GM10266 (cell line): Measurements from ENCODE around the gene OBSCN.

Experiments
- DNase-seq: peaks from one replicate; pipeline ENCODE4 v3.0.0; 2012; ENCODE audit errors: extremely low spot score
- TF ChIP-seq, protein P1 (sequence below): IDR thresholded peaks from 2 replicates; pipeline ENCODE4 v1.5.1; 2012; ENCODE audit warnings: mild to moderate bottlenecking, low read depth; ENCODE audit not compliant: control insufficient read depth, insufficient read depth; ENCODE audit errors: missing control alignments

The OBSCN gene

DNA sequence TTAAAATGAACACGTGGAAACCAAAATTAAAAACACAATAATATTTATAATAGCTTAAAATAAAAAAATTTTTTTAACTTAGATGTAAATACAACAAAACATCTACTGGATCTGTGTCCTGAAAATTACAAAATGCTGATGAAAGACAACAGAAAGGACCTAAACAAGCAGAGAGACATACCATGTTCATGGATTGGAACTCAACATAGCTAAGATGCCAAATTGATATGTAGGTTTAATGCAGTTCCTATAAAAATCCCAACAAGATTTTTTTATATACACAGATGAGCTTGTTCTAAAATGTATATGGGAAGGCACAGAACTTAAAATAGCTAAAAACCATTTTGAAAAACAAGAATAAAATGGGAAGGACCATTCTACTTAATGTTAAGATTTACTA, 117.4 kb downstream of the OBSCN start:
- no peak for DNase-seq
- TF ChIP-seq, protein P1, sequence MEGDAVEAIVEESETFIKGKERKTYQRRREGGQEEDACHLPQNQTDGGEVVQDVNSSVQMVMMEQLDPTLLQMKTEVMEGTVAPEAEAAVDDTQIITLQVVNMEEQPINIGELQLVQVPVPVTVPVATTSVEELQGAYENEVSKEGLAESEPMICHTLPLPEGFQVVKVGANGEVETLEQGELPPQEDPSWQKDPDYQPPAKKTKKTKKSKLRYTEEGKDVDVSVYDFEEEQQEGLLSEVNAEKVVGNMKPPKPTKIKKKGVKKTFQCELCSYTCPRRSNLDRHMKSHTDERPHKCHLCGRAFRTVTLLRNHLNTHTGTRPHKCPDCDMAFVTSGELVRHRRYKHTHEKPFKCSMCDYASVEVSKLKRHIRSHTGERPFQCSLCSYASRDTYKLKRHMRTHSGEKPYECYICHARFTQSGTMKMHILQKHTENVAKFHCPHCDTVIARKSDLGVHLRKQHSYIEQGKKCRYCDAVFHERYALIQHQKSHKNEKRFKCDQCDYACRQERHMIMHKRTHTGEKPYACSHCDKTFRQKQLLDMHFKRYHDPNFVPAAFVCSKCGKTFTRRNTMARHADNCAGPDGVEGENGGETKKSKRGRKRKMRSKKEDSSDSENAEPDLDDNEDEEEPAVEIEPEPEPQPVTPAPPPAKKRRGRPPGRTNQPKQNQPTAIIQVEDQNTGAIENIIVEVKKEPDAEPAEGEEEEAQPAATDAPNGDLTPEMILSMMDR, result no peak

DNA sequence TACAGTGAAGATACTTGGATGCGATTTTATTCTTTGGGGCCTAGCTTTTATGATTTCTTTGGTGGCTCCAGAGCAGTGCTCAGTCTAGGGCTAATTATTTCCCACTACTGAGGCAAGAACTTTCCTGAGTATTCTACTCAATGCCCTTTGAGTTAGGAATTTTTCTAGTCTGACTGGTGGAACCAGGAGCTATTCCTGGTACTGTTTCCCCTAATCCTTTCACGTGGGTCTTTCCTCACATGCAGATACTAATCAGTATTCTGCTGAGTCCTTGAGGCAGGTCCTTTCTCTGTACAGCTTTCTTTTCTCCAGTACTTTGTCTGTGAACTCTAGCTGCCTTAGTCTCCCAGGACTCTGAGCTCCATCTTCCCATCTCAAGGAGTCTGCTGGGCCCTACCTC, 122.0 kb downstream of the OBSCN start:
- no peak for DNase-seq
- TF ChIP-seq, protein P1, result no peak

- no peak for DNase-seq
- TF ChIP-seq, protein P1, result no peak
Measured at GRCh38 chr1:228332797-228333738, 125.2 kb downstream of the OBSCN start.

GRCh38 chr1:228333739-228334115, 125.9 kb downstream of the OBSCN start:
- TF ChIP-seq, protein P1, result no peak
- DNase-seq, result no peak

DNA sequence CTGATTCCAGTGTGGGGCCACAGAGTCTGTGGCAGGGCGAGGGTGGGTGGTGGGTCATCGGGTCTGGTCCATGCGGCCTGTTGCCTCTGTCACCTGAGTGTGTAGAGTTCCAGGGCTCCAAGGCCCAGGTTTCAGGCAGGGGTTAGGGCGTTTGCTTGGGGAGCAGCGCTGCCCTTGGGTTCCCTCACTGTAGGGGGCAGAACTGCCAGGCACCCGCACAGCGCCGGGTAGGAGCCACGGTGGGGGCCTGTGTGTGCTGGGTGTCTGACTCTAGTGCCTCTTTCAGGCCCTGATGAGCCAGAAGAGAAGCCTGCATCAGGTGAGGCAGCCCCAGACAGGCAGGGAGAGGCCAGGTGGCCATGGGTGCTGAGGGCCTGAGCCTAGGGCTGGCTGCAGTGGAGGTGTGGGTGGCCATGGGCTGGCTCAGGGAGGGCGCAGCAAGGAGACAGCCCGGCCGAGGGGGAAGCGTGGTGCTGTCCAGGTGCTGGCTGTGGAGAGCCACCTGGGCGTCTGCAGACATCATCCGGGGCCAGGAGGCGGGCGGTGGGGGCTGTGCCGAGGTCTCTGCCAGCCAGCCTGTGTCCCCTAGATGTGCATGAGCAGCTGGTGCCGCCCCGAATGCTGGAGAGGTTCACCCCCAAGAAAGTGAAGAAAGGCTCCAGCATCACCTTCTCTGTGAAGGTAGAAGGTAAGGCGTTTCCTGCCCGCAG, 126.5 kb downstream of the OBSCN start:
- DNase-seq, result no peak
- TF ChIP-seq, protein P1, result no peak

- no peak for DNase-seq
- TF ChIP-seq, protein P1, result no peak
Measured at GRCh38 chr1:228334954-228335353, 127.1 kb downstream of the OBSCN start.
